HG03039 (cell line): ENCODE data around the gene FMO4.
"Not testable (repeated sequence)": the region's sequence is repeated elsewhere in the genome, so short reads cannot be mapped to it uniquely, and the experiment has no call there.

Source experiments
- ATAC-seq: cut with Tn5 transposase; IDR thresholded peaks from one replicate; pipeline ENCODE4 v1.9.1; 2021; ENCODE audit warnings: mild to moderate bottlenecking, moderate library complexity; ENCODE audit not compliant: unreplicated experiment

Gene FMO4

GRCh38 chr1:171334024-171334640 lies 20.1 kb downstream of the FMO4 start:
- no peak for ATAC-seq

- ATAC-seq, result no peak
Measured at GRCh38 chr1:171335964-171336363, 22.0 kb downstream of the FMO4 start.

GRCh38 chr1:171339345-171339744 lies 25.4 kb downstream of the FMO4 start:
- ATAC-seq, result not testable (repeated sequence)

GRCh38 chr1:171343727-171344472 lies 29.9 kb downstream of the FMO4 start:
- no peak for ATAC-seq

- no peak for ATAC-seq
Measured at GRCh38 chr1:171344473-171344820, 30.5 kb downstream of the FMO4 start.

GRCh38 chr1:171345536-171345935 lies 31.6 kb downstream of the FMO4 start:
- no peak for ATAC-seq

GRCh38 chr1:171346881-171347280 lies 32.9 kb downstream of the FMO4 start:
- no peak for ATAC-seq

GRCh38 chr1:171350594-171350993 lies 36.6 kb downstream of the FMO4 start:
- no peak for ATAC-seq

- no peak for ATAC-seq
Measured at GRCh38 chr1:171351961-171352360, 38.0 kb downstream of the FMO4 start.

GRCh38 chr1:171352554-171352953 lies 38.6 kb downstream of the FMO4 start:
- ATAC-seq, result no peak

GRCh38 chr1:171355727-171356126 lies 41.7 kb downstream of the FMO4 start:
- ATAC-seq, result no peak

GRCh38 chr1:171357179-171357578 lies 43.2 kb downstream of the FMO4 start:
- ATAC-seq, result no peak

GRCh38 chr1:171359355-171359648 lies 45.3 kb downstream of the FMO4 start:
- ATAC-seq, result not testable (repeated sequence)

- ATAC-seq, result not testable (repeated sequence)
Measured at GRCh38 chr1:171359731-171360527, 45.9 kb downstream of the FMO4 start.

GRCh38 chr1:171366085-171366484 lies 52.1 kb downstream of the FMO4 start:
- no peak for ATAC-seq

- no peak for ATAC-seq
Measured at GRCh38 chr1:171366816-171367215, 52.8 kb downstream of the FMO4 start.

- ATAC-seq, result no peak
Measured at GRCh38 chr1:171367436-171367835, 53.5 kb downstream of the FMO4 start.

- ATAC-seq, result no peak
Measured at GRCh38 chr1:171372418-171373084, 58.6 kb downstream of the FMO4 start.

GRCh38 chr1:171373357-171374122 lies 59.6 kb downstream of the FMO4 start:
- ATAC-seq, result not testable (repeated sequence)

- ATAC-seq, result no peak
Measured at GRCh38 chr1:171379846-171380245, 65.9 kb downstream of the FMO4 start.

- no peak for ATAC-seq
Measured at GRCh38 chr1:171381866-171382210, 67.9 kb downstream of the FMO4 start.
